HG03442 (cell line): ENCODE results near the gene PCSK9.

Experiments used
- ATAC-seq: cut with Tn5 transposase; IDR thresholded peaks from one replicate; pipeline ENCODE4 v1.9.1; 2021; ENCODE audit warnings: mild to moderate bottlenecking, moderate library complexity; ENCODE audit not compliant: unreplicated experiment

Gene PCSK9

GRCh38 chr1:55043011-55043410 is 3.7 kb downstream of the PCSK9 start:
- no peak for ATAC-seq

GRCh38 chr1:55043726-55044125 is 4.4 kb downstream of the PCSK9 start:
- ATAC-seq: no peak

- no peak for ATAC-seq
Measured at GRCh38 chr1:55044617-55045397, 5.5 kb downstream of the PCSK9 start.

GRCh38 chr1:55045430-55045829 is 6.1 kb downstream of the PCSK9 start:
- ATAC-seq: no peak

- ATAC-seq: no peak
Measured at GRCh38 chr1:55046871-55047270, 7.5 kb downstream of the PCSK9 start.

- ATAC-seq: no peak
Measured at GRCh38 chr1:55047611-55048010, 8.3 kb downstream of the PCSK9 start.

GRCh38 chr1:55048453-55049270 is 9.3 kb downstream of the PCSK9 start:
- ATAC-seq: no peak

GRCh38 chr1:55049271-55049913 is 10.0 kb downstream of the PCSK9 start:
- ATAC-seq: no peak

GRCh38 chr1:55049914-55050278 is 10.5 kb downstream of the PCSK9 start:
- no peak for ATAC-seq

- ATAC-seq: no peak
Measured at GRCh38 chr1:55050283-55050682, 10.9 kb downstream of the PCSK9 start.

- ATAC-seq: no peak
Measured at GRCh38 chr1:55051169-55051568, 11.8 kb downstream of the PCSK9 start.

GRCh38 chr1:55051621-55052020 is 12.3 kb downstream of the PCSK9 start:
- ATAC-seq: no peak

GRCh38 chr1:55052221-55053142 is 13.1 kb downstream of the PCSK9 start:
- no peak for ATAC-seq

GRCh38 chr1:55053265-55053954 is 14.1 kb downstream of the PCSK9 start:
- ATAC-seq: no peak

- ATAC-seq: no peak
Measured at GRCh38 chr1:55054396-55054795, 15.0 kb downstream of the PCSK9 start.

GRCh38 chr1:55055084-55055882 is 15.9 kb downstream of the PCSK9 start:
- no peak for ATAC-seq

- ATAC-seq: no peak
Measured at GRCh38 chr1:55055951-55056631, 16.7 kb downstream of the PCSK9 start.

- ATAC-seq: no peak
Measured at GRCh38 chr1:55056632-55056992, 17.3 kb downstream of the PCSK9 start.
